DND-41 (cell line): Measurements from ENCODE around the gene DTNB.

ENCODE experiments used
- EZH2 ChIP-seq: IDR thresholded peaks from 3 replicates; pipeline ENCODE4 v1.6.1; 2012; ENCODE audit warnings: borderline replicate concordance, low read depth, mild to moderate bottlenecking, moderate library complexity, low read length, inconsistent platforms; ENCODE audit not compliant: severe bottlenecking
- TF ChIP-seq, protein P1 (sequence below): IDR thresholded peaks from 2 replicates; pipeline ENCODE4 v1.5.1; 2012; ENCODE audit warnings: borderline replicate concordance, low read length, moderate library complexity, mild to moderate bottlenecking; ENCODE audit not compliant: poor library complexity, severe bottlenecking; ENCODE audit errors: extremely low read depth

DNA sequence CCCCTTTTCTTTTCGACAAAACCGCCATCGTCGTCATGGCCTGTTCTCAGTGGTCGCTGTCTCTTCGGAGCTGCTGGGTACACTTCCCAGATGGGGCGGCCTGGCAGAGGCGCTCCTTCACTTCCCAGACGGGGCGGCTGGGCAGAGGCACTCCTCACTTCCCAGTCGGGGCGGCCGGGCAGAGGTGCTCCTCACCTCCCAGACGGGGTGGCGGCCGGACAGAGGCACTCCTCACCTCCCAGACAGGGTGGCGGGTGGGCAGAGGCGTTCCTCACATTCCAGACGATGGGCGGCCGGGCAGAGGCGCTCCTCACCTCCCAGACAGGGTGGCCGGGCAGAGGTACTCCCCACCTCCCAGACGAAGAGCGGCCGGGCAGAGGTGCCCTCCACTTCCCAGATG is 138.9 kb downstream of the DTNB start:
- TF ChIP-seq, protein P1, sequence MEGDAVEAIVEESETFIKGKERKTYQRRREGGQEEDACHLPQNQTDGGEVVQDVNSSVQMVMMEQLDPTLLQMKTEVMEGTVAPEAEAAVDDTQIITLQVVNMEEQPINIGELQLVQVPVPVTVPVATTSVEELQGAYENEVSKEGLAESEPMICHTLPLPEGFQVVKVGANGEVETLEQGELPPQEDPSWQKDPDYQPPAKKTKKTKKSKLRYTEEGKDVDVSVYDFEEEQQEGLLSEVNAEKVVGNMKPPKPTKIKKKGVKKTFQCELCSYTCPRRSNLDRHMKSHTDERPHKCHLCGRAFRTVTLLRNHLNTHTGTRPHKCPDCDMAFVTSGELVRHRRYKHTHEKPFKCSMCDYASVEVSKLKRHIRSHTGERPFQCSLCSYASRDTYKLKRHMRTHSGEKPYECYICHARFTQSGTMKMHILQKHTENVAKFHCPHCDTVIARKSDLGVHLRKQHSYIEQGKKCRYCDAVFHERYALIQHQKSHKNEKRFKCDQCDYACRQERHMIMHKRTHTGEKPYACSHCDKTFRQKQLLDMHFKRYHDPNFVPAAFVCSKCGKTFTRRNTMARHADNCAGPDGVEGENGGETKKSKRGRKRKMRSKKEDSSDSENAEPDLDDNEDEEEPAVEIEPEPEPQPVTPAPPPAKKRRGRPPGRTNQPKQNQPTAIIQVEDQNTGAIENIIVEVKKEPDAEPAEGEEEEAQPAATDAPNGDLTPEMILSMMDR, result no peak
- no peak for TF ChIP-seq EZH2
